UCSD-AML1 (cell line): ENCODE results near the gene OR8B3.

Experiments used
- DNase-seq: peaks from one replicate; lab custom pipeline; 2025; ENCODE audit not compliant: unreplicated experiment; lab: John Stamatoyannopoulos, UW

OR8B3 gene

GRCh38 chr11:124376280-124376679 is 22.5 kb downstream of the OR8B3 start:
- no peak for DNase-seq

DNA sequence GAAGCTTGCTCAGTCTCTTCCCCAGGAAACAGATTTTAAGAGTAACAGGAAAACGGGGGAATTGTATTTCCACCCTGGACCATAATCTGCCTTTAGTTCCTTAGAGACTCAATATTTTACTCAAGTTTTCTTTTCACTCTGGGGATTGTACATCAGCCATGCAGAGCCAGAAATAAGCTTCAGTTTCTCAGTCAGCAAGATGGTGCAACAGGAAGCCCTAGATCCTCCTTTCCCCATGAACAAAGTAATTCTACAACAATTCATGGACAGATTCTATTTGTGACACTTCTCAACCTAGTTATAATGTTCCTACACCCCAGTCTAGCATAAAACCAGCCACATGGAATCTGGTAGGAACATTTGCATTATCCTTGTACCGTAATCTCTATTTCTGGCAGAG is 39.3 kb downstream of the OR8B3 start:
- DNase-seq: no peak

DNA sequence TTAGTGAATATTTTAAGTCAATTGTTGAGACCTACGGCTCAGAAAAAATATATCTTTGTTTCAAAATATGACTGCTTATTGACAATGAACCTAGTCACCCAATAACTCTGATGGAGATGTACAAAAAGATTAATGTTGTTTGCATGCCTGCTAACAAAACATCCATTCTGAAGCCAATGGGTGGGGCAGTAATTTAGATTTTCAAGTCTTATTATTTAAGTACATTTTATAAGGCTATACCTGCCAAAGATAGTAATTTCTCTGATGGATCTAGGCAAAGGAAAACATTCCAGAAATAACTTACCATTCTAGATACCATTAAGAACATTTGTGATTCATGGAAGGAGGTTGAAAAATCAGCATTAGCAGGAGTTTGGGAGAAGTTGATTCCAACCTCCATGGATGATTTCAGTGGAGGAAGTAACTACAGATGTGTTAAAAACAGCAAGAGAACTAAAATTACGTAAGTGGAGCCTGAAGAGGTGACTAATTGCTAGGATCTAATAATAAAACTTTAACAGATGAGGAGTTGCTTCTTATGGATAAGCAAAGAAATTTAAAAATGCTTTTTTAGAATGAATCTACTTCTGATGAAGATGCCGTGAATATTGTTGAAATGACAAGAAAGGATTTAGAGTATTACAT is 52.4 kb downstream of the OR8B3 start:
- DNase-seq: no peak
